NCI-H2029 (cell line): ENCODE measurements around the gene TIMM29.

Experiments
- DNase-seq: peaks from one replicate; lab custom pipeline; 2025; lab: John Stamatoyannopoulos, UW

Gene TIMM29

GRCh38 chr19:10928563-10929401 lies at the start of gene TIMM29, which contains the start of gene YIPF2:
TSS of gene TIMM29 (plus strand) at chr19:10928811. CDS start at chr19:10928823, 12 bp downstream.
TSS of gene YIPF2 (minus strand) at chr19:10928639. CDS start at chr19:10928410, 229 bp downstream.
- peak; percentile 98 for DNase-seq

- DNase-seq: no peak
Measured at GRCh38 chr19:10881403-10882107, 47.1 kb upstream of the TIMM29 start.

GRCh38 chr19:10882108-10882457 lies 46.5 kb upstream of the TIMM29 start:
- no peak for DNase-seq

GRCh38 chr19:10884274-10884673 lies 44.3 kb upstream of the TIMM29 start:
- no peak for DNase-seq

GRCh38 chr19:10885201-10886169 lies 43.1 kb upstream of the TIMM29 start:
- DNase-seq: no peak

GRCh38 chr19:10887616-10888367 lies 40.8 kb upstream of the TIMM29 start:
- DNase-seq: no peak

GRCh38 chr19:10888421-10888866 lies 40.2 kb upstream of the TIMM29 start:
- DNase-seq: no peak

GRCh38 chr19:10889880-10890279 lies 38.7 kb upstream of the TIMM29 start:
- no peak for DNase-seq

- no peak for DNase-seq
Measured at GRCh38 chr19:10891405-10892086, 37.1 kb upstream of the TIMM29 start.

GRCh38 chr19:10892256-10892655 lies 36.4 kb upstream of the TIMM29 start:
- no peak for DNase-seq

- no peak for DNase-seq
Measured at GRCh38 chr19:10894911-10895213, 33.7 kb upstream of the TIMM29 start.

- DNase-seq: no peak
Measured at GRCh38 chr19:10895363-10895762, 33.2 kb upstream of the TIMM29 start.

GRCh38 chr19:10895920-10896319 lies 32.7 kb upstream of the TIMM29 start:
- DNase-seq: no peak

- peak; percentile 97 for DNase-seq
Measured at GRCh38 chr19:10896851-10897526, 31.6 kb upstream of the TIMM29 start.

- no peak for DNase-seq
Measured at GRCh38 chr19:10898633-10899032, 30.0 kb upstream of the TIMM29 start.

- peak; percentile 81 for DNase-seq
Measured at GRCh38 chr19:10899151-10899653, 29.4 kb upstream of the TIMM29 start.

- DNase-seq: no peak
Measured at GRCh38 chr19:10907925-10908324, 20.7 kb upstream of the TIMM29 start.

- no peak for DNase-seq
Measured at GRCh38 chr19:10908380-10908960, 20.1 kb upstream of the TIMM29 start.

GRCh38 chr19:10911579-10912363 lies 16.8 kb upstream of the TIMM29 start:
- DNase-seq: no peak
